ENCODE results near the gene PICALM.

The PICALM gene

DNA sequence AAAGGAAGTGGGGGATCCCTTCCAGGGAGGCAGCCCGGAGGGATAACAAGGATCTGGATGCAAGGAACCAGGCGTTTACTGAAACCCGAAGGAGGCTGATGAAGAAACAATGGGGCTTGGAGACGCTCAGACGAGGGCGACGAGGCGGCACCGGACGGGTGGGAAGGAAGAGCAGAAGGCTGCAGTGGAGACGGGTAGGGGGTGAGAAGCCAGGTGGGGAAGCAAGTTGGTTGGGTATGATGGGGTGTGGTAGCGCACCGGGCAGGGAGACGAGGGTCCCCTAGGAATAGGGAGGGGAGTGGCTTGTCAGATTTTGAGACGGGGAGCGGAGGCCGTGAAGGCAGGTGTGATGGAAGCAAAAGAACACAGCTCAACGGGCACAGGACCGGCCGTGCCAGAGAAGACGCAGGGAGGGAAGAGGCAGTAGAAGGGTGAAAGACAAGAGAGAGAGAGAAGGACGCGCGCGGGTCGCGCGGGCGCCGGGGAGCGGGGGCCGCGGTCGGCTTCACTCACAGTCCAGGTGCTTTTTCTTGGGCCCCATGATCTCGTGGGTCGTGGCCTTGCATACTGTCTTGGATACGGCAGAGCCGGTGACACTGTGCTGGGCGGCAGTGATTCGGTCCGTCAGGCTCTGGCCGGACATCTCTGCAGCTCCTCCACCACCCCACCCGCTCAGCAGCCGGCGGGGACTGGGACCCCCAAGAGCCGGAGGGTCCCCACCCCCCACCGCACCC lies 579 bp downstream of the PICALM start:
- Mint-ChIP-seq H3K36me3 (ENCODE audit: low read depth) (peaks cover 13% of the 10 kb centered on the region), H3K4me1 (ENCODE audit: low read depth) (peaks cover 37% of the 10 kb centered on the region), H3K27me3 (ENCODE audit: low read depth) (no peaks in the 10 kb centered on the region), H3K4me3 (peak overlapping the region; percentile 99), H3K9me3 (no peaks in the 10 kb centered on the region), H3K27ac (peak overlapping the region; percentile 84)

DNA sequence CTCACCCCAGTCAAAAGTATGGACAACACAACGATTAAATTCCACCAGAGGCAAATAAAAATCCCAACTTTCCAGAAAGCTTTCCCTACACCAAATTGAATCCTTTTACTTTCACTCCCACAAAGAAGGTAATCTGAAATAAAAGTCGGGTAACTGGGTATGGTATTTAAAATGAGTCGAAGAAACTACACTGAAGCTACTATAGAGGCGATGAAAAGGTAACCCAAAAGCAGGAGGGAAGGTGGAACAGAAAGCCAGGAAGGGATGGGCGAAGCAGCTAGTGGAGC lies 1.1 kb downstream of the PICALM start:
- Mint-ChIP-seq H3K27me3 (ENCODE audit: low read depth) (no peaks in the 10 kb centered on the region), H3K4me1 (ENCODE audit: low read depth) (peaks cover 39% of the 10 kb centered on the region), H3K4me3 (peak overlapping the region; percentile 99), H3K36me3 (ENCODE audit: low read depth) (peaks cover 13% of the 10 kb centered on the region), H3K27ac (peak overlapping the region; percentile 84), H3K9me3 (no peaks in the 10 kb centered on the region)

GRCh38 chr11:86067009-86067850 lies 1.7 kb downstream of the PICALM start:
- H3K36me3 Mint-ChIP-seq (ENCODE audit: low read depth): peaks cover 15% of the 10 kb centered on the region
- H3K4me1 Mint-ChIP-seq (ENCODE audit: low read depth): peaks cover 44% of the 10 kb centered on the region
- peak overlapping the region; percentile 99 for H3K4me3 Mint-ChIP-seq
- H3K9me3 Mint-ChIP-seq: no peaks in the 10 kb centered on the region
- H3K27me3 Mint-ChIP-seq (ENCODE audit: low read depth): no peaks in the 10 kb centered on the region
- H3K27ac Mint-ChIP-seq: peak overlapping the region; percentile 84

DNA sequence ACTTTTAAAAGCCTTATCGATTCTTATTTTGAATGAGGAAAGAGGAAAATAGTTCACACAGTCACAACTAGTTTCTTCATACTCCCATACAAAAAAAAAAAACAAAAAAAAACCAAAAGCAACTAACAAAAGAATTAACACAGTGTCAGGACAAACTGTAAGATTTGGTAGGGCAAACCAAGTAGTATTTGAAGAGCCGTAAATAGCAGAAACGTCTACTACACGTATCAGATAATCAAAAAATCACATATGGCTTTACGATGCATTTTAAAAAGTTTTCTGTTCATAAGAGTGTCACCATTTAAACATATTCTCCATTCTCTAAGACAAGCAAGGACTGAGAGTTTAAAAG lies 2.3 kb downstream of the PICALM start:
- Mint-ChIP-seq H3K27me3 (ENCODE audit: low read depth) (no peaks in the 10 kb centered on the region), H3K9me3 (peaks cover 3% of the 10 kb centered on the region), H3K4me1 (ENCODE audit: low read depth) (peaks cover 48% of the 10 kb centered on the region), H3K36me3 (ENCODE audit: low read depth) (peaks cover 19% of the 10 kb centered on the region), H3K4me3 (peak overlapping the region; percentile 99), H3K27ac (peak overlapping the region; percentile 84)

DNA sequence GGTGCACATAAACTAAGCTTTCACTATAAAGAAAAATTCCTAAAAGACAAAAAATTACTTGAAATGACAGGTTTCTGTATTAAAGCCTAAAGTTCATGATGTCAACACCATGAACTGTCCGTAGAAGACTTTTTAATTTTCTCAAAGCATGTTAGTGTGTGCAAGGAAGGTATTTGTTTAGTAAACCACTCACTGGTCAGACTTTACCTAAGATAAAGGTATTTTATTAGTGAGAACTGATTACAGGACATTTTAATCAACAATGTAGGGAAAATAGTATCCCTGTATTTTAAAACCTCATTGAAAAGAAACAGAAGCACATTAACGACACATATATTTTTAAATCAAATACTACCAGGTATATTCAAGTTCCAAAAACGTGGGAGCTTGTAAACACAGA lies 2.9 kb downstream of the PICALM start:
- Mint-ChIP-seq H3K9me3 (peaks cover 3% of the 10 kb centered on the region), H3K27me3 (ENCODE audit: low read depth) (no peaks in the 10 kb centered on the region), H3K4me3 (peak overlapping the region; percentile 99), H3K27ac (peak overlapping the region; percentile 84), H3K36me3 (ENCODE audit: low read depth) (peaks cover 25% of the 10 kb centered on the region), H3K4me1 (ENCODE audit: low read depth) (peaks cover 50% of the 10 kb centered on the region)

GRCh38 chr11:86064220-86064803 lies 4.6 kb downstream of the PICALM start:
- Mint-ChIP-seq H3K4me3 (peak overlapping the region; percentile 66), H3K36me3 (ENCODE audit: low read depth) (peaks cover 31% of the 10 kb centered on the region), H3K27ac (peak overlapping the region; percentile 12)

DNA sequence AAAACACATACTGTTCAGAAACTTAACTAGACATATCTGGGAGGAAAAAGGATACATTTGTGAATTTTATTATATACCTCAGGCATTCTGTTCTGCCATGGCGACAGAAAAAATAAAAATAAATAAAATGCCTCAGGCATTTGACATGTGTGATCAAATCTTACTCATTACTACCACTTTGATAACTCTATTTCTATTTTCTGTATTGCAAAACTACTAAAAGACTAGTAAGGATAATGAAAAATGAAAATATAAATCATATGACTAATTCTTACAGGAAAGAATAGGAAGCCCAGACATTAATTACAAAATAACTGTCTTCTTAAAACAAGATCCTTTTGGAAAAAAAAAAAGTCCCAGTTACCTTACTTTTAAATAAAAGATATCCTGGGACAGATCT lies 5.3 kb downstream of the PICALM start:
- H3K27me3 Mint-ChIP-seq (ENCODE audit: low read depth): no peaks in the 10 kb centered on the region
- H3K4me1 Mint-ChIP-seq (ENCODE audit: low read depth): peaks cover 60% of the 10 kb centered on the region
- H3K4me3 Mint-ChIP-seq: peak overlapping the region; percentile 17
- H3K36me3 Mint-ChIP-seq (ENCODE audit: low read depth): peaks cover 34% of the 10 kb centered on the region
- H3K27ac Mint-ChIP-seq: peak overlapping the region; percentile 53
- peaks cover 3% of the 10 kb centered on the region for H3K9me3 Mint-ChIP-seq

More at GRCh38 chr11:86064220-86064803, 4.6 kb downstream of the PICALM start:
- peaks cover 53% of the 10 kb centered on the region for H3K4me1 Mint-ChIP-seq (ENCODE audit: low read depth)
- peaks cover 3% of the 10 kb centered on the region for H3K9me3 Mint-ChIP-seq
- no peaks in the 10 kb centered on the region for H3K27me3 Mint-ChIP-seq (ENCODE audit: low read depth)

GRCh38 chr11:86062719-86063118 lies 6.2 kb downstream of the PICALM start:
- peaks cover 65% of the 10 kb centered on the region for H3K4me1 Mint-ChIP-seq (ENCODE audit: low read depth)
- peaks cover 29% of the 10 kb centered on the region for H3K36me3 Mint-ChIP-seq (ENCODE audit: low read depth)

DNA sequence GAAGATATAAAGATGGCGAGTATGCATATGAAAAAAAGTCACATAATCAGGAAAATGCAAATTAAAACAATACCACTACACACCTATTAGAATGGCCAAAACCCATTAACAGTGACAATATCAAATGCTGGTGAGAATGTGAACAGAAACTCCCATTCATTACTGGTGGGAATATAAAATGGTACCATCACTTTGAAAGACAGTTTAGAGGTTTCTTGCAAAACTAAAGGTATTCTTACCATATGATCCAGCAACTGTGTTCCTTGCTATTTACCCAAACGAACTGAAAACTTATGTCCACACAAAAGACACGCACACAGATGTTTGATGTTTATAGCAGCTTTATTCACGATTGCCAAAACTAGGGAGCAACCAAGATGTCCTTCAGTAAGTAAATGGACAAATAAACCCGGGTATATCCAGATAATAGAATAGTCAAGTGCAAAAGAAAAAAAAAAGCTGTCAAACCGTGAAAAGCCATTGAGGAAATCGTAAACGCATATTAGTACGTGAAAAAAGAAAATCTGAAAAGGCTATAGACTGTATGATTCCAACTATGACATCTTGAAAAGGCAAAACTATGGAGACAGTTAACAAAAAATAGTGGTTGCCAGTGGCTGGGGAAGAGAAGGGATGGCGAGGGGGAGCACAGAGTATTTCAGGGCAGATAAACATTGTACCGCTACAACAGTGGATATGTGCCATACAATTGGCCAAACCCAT lies 7.2 kb downstream of the PICALM start:
- H3K27me3 Mint-ChIP-seq (ENCODE audit: low read depth): no peaks in the 10 kb centered on the region
- peaks cover 3% of the 10 kb centered on the region for H3K9me3 Mint-ChIP-seq
- peaks cover 29% of the 10 kb centered on the region for H3K36me3 Mint-ChIP-seq (ENCODE audit: low read depth)
- H3K4me1 Mint-ChIP-seq (ENCODE audit: low read depth): peaks cover 69% of the 10 kb centered on the region
- peak overlapping the region; percentile 37 for H3K27ac Mint-ChIP-seq
- peak overlapping the region; percentile 53 for H3K4me3 Mint-ChIP-seq

More at GRCh38 chr11:86062719-86063118, 6.2 kb downstream of the PICALM start:
- Mint-ChIP-seq H3K27me3 (ENCODE audit: low read depth) (no peaks in the 10 kb centered on the region), H3K9me3 (peaks cover 3% of the 10 kb centered on the region), H3K27ac (peak overlapping the region; percentile 65), H3K4me3 (peak overlapping the region; percentile 68)

GRCh38 chr11:86060544-86060943 lies 8.3 kb downstream of the PICALM start:
- Mint-ChIP-seq H3K27ac (peak overlapping the region; percentile 53), H3K27me3 (ENCODE audit: low read depth) (no peaks in the 10 kb centered on the region), H3K4me1 (ENCODE audit: low read depth) (peaks cover 65% of the 10 kb centered on the region), H3K36me3 (ENCODE audit: low read depth) (peaks cover 30% of the 10 kb centered on the region), H3K9me3 (peaks cover 3% of the 10 kb centered on the region), H3K4me3 (peak overlapping the region; percentile 53)

- Mint-ChIP-seq H3K27me3 (ENCODE audit: low read depth) (no peaks in the 10 kb centered on the region), H3K27ac (no peak overlapping the region), H3K9me3 (peaks cover 3% of the 10 kb centered on the region), H3K36me3 (ENCODE audit: low read depth) (peaks cover 36% of the 10 kb centered on the region), H3K4me1 (ENCODE audit: low read depth) (peaks cover 62% of the 10 kb centered on the region), H3K4me3 (no peak overlapping the region)
Observed at GRCh38 chr11:86058360-86058759, 10.5 kb downstream of the PICALM start.

- Mint-ChIP-seq H3K4me3 (no peak overlapping the region), H3K36me3 (ENCODE audit: low read depth) (peaks cover 35% of the 10 kb centered on the region), H3K27me3 (ENCODE audit: low read depth) (no peaks in the 10 kb centered on the region), H3K4me1 (ENCODE audit: low read depth) (peaks cover 65% of the 10 kb centered on the region), H3K27ac (peak overlapping the region; percentile 33), H3K9me3 (no peaks in the 10 kb centered on the region)
Observed at GRCh38 chr11:86056351-86056854, 12.5 kb downstream of the PICALM start.

DNA sequence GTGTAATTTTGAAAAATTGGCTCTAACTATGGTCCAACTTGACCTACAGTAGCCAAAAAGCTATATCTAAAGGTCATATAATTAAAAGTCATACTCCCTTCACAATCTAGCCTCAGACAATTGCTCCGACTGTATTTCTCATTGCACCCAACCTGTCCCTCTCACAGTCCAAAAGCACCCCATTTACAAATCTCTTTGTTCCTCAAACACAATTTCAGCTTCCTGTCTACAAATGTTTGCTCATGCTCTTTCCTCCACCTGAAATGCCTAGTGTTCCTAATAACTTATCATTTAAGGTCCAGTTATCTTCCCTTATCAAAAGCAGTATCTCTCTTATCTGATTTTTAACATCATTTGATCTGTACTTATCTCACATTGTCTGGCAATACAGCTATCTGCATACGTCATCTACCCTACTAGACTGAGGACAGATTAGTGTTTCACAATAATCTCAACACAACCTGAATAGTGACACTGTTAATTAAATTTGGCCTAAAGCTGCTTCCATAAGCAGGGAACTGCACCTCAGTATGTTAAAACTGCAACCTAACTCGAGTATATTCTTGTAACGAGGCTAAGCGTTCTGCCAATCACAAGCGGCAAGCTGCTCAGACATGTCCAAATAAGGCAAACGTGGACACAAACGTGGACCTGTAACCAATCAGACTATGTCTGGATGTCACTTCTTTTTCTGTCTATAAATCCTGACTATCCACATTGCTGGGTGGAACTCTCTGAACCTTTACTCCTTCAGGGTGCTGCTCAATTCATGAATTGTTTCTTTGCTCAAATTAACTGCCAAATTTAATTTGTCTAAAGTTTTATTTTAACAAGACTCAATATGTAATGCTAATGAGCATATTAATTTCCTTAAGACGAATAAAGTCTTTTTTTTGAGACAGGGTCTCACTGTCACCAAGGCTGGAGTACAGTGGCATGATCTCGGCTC lies 15.9 kb downstream of the PICALM start:
- no peaks in the 10 kb centered on the region for H3K9me3 Mint-ChIP-seq
- peak overlapping the region; percentile 27 for H3K4me3 Mint-ChIP-seq
- H3K36me3 Mint-ChIP-seq (ENCODE audit: low read depth): peaks cover 22% of the 10 kb centered on the region
- peaks cover 57% of the 10 kb centered on the region for H3K4me1 Mint-ChIP-seq (ENCODE audit: low read depth)
- peak overlapping the region; percentile 62 for H3K27ac Mint-ChIP-seq
- H3K27me3 Mint-ChIP-seq (ENCODE audit: low read depth): no peaks in the 10 kb centered on the region

All from T-helper 1 cell treated with Interleukin-12 subunit alpha and Interleukin-12 subunit beta and Interleukin-4 antibody, amounts not matched to agents 30 μg/mL and 1 μg/mL, for 36 hours (primary cell).